ENCODE results near the gene NCKAP1.
"Not testable (repeated sequence)": the region's sequence is repeated elsewhere in the genome, so short reads cannot be mapped to it uniquely, and the experiment has no call there.

The NCKAP1 gene

DNA sequence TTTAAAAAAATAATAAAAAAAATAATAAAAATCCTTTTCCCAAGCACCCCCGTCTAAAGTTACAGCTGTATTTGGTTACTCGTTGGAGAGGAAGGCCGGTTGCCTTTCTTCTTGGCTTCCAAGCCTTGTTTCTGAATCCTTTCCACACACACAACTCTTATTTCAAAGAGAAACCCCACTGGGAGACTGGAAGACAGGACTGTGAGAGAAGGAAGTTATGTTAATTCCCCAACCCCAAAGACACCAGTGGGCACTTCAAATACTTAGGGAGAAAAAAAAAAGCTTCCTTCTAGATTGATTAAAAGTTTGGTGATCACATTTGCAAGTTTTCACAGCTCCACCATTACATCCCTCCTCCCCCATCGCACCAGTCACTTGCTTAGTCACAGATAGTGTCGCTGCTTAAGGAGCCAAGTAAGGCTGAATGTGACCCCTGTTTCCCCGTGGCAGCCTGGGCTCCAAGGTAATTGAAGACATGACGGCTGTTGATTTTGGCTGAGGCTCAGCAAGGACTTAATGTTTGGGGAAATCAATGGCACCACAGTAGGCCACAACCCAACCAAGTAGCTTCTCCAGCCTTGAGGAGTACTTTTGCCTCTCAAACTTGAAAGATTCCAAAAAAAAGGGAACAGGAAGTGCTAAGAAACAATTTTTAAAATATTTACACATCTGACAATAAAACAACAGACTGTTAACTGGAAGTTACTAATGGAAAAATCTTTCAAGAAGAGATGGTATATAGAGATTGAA is 131.0 kb downstream of the NCKAP1 start:
- no peak for DNase-seq

DNA sequence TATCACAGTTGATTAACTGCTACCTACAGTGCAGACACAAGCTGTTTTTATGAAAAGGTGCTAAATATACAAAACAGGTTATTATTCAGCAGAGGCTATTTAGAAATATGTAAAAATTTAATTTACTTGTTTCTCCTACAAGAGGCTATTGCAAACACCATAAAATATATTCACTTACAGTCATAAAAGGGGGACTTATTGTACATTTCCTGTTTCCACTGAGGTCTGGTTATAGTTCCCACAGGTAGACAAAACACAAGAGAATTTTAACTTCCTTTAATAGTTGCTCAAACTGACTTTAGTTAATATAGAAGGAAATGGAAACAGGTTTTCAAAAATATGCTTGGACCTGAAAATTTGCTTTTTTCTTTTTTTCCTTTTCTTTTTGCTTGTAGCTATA is 131.8 kb downstream of the NCKAP1 start:
- no peak for DNase-seq

DNA sequence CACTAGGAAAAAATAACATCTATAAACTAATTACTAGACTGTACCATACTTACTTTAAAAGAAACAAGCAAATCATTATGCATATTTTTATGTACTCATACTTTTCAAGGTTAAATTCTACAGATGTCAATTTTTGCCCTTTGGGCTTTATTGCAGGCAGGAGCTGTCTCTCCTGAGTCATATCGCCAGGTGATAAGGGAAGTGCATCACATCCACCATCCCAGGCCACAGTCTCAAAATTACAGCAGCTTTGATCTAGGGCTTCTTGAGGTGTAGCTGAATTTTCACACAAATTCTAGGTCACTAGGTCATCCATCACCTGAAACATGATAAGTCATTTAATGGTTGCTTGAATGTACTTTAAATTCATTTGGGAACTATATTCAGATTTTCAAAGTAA is 133.4 kb downstream of the NCKAP1 start:
- no peak for DNase-seq

DNA sequence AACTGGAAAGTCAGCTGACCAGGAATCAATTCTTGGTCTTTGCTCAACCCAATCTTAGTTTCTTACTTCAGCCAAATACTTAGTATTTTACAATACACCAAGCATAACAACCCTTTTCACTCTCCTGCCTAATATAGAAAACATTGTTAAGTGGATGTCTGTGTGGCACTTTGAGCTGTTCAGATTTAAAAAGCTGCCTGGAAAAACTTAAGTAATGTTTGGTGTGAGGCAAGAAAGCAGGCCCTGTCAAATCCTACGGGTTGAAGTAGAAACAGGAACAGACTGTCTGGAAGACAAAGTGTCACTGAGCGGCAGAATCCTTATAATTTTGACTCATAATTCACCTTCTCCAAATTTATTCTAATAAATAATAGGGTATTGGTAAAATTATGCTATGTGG is 134.7 kb downstream of the NCKAP1 start:
- DNase-seq = no peak

DNA sequence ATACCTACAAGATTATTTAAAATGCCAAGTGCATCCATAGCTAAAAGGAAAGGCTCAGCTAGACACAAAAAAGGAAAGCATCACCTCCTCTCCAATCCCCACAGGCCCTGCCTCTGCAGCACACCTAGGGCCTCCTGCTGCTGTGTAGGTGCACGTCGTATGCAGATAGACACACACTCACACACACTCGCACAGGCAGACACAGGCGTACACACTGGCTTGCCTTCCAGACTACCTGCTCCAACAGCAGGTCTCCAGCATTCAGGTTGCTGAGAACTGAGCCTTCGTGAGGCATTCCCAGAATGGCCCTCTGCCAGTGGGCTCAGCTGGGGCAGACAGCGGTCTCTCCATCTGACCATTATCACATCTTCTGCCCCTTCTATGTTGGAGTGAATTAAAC is 136.5 kb downstream of the NCKAP1 start:
- no peak for DNase-seq

DNA sequence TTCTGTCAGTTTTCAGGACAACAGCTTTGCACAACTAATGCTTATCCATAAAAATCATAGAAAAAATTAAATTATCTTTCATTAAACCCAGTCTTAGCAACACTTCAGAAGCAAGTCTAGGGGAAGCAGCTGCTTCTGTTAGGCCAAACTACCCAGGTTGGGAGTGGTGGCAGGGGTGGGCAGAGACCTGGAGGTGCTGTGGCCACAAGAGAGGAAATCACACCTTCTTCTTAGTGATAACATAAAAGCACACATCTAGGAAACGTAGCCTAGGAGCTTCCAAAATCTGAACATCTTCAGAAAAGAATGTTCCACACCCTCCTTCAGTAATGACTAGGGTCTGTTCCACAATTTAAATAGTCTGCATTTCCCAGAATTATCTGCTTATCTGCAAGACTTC is 139.5 kb downstream of the NCKAP1 start:
- no peak for DNase-seq

DNA sequence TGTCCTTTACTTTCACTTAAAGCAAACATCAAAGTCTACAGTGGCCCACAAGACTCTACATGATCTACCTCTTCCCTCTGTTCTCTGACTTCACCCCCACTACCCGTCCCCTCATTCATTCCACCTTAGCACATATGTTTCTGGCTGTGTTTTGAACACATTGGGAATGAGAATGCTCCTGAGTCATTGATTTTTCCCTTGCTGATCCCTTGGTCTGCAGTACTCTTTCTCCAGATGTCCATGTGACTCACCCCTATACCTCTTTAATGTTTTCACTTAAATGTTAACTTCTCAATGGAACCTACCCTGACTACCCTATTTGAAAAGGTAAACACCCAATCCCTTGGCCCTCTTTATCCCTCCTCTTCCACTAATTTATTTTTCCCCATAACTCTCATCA is 141.1 kb downstream of the NCKAP1 start:
- no peak for DNase-seq

DNA sequence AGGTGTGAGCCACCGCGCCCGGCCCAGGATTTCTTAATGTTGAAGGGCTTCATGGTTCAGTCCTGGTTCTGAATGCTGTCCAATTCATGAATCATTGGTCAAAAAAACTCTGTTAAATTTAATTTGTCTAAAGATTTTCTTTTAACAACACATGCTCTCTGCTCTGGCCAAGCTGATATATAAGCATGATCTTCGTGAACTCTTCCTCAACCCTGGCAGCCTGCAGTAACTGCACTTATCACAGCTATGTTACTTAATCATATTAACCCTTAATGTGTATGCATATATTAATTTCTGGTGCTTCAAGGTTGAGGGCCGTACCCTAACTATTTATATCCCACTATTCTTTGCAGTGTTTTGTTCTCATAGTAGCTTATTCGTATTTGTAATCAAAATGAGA is 142.5 kb downstream of the NCKAP1 start:
- DNase-seq = no peak

DNA sequence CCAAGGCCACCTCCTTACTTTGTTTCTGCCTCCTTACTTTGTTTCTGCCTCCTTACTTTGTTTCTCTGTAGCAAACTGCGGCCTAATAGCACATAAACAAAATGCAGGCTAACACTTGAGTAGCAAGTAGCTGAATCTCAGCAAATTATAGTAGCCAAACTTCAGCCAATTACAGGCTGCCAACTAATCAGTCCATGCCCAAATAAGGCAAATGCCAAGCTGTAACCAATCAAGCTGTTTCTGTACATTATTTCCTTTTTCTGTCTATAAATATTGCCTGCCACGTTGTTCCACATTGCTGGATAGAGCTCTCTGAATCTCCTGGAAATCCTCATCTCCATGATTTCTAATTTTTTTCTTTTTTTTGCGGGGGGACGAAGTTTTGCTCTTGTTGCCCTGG is 143.1 kb downstream of the NCKAP1 start:
- DNase-seq = no peak

DNA sequence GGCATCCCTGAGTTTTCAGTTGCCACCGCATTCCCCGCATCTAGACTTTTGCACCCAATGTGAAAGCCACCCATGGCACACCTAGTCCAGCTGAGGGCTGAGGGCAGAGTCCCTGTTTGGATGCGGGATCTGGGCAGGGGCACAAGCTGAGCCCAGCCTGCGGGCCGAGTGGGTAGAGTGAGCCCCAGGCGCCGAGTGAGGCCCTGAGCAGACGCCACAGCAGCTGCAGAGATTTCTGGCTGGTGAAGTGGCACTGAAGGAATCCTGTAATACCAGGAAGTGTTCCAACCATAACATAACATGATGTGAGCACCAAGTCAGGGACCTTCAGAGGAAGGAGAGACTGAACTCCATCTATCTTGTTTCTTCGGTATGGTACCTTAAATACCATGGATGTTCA is 144.1 kb downstream of the NCKAP1 start:
- no peak for DNase-seq

DNA sequence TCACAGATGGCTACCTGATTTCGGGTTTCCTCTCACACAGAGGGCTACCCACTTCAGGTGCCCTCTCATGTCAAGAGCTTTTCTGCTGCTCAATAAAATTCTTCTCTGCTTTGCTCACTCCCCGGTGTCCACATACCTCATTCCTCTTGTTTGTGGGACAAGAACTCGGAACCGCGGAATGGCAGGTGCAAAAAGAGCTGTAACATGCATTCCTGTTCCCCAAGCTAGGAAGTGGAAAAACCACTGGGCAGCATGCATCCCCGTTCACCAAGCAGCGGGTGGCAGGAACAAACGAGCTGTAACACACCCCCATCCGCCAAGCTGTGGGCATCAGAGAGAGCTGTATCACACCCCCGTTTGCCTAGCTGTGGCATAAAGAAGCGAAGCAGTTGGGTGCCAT is 144.6 kb downstream of the NCKAP1 start:
- no peak for DNase-seq

DNA sequence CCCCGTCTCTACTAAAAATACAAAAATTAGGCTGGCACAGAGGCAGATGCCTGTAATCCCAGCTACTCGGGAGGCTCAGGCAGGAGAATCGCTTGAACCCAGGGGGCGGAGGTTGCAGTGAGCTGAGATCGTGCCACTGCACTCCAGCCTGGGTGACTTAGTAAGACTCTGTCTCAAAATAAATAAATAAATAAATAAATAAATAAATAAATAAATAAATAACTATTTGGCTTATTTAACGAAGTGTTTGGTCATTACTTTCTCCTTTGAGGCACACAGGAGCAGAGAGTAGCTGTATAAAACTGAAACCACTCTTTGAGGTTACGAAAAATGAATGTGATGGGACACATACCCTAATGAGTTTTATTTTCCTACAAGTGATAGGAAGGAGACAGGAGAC is 145.2 kb downstream of the NCKAP1 start:
- DNase-seq = not testable (repeated sequence)

DNA sequence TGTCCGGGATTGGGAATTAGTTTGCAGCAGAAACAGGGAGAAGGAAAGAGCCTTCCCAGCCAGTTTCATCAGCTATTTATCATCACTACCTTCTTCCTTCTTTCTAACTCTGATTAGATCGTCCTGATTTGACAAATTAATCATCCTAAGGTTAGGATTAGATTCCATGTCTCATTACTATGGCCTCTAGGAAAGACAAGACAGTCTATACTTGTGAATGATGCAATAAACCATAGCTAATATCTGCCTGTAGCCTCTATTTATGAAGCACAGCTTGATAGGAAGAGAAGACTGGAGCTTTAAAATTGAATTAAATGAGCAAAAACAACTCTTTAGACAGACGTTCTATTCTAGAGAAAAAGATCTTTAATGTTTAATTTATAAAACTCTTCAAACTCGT is 146.6 kb downstream of the NCKAP1 start:
- DNase-seq = no peak

DNA sequence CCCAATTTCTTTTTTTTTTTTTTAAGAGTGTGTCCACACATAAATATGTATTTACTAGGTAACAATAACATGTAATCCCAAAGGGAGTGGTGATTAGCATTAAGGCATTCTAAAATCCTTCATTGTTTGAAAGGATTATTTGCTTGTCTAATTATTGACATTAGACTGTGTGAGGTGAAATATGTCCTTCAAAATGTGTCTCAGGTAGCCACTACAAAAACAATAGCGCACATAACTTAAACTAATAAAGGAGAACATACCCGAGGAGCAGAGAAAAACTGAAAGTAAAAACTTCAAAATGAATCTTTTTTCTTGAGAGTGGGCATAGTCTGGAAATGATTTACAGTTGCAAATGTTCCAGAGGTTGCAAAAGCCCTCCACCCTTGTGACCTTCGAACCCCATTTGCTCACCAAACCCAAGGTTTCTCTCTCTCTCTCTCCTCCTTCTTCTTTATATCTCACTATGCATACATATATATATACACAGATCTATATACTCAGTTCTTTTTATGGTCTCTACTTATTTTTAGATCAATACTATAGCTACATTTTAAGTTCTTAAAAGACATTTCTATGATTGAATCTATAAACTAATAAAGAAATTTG is 147.4 kb downstream of the NCKAP1 start:
- no peak for DNase-seq

DNA sequence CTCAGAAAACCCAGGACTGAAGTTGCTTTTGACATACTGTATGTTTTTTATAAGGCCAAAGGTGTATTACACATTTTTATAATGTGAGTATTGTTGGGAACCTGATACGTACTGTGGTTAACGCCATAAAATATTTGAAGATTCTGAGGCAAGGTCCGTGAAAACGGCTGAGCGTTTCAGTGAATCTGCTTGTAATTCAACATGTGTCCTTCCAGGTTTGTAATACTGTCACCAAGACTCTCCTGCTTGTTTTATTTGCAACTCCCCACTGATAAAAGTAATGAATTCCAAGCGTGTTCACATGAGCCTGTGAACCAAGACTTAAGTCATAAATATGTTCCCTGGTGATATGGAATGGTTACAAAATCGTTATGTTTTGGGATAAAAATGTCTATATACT is 148.0 kb downstream of the NCKAP1 start:
- DNase-seq = no peak

DNA sequence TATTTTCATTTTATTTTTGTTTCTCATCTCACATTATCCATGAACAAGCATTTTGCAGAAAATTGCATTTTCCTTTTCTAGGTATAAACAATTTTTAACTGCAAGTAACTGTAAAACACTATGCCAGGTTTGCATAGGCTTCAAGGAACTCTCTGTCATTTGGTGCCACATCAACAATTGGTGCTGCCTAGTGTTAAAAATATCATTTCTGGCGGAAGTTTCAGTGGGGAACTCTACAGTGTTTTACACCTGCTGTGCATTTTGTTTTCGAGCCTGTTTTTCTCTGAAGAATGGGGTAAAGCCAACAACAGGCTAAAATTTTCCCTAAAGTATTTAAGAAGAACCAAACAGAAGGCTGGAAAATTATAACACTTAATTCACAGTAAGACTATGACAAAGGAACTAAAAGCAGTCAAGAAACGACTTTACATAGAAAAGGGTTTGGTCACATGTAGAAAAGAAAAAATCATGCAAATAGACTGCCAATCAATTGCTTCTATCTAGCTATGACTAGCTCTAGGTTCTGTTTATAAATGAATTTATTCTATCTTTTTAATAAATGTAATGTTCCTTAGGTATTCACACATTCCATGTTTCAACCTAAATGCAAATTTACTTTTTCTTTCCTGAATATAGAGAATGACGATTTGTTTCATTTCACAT is 150.4 kb downstream of the NCKAP1 start:
- no peak for DNase-seq

DNA sequence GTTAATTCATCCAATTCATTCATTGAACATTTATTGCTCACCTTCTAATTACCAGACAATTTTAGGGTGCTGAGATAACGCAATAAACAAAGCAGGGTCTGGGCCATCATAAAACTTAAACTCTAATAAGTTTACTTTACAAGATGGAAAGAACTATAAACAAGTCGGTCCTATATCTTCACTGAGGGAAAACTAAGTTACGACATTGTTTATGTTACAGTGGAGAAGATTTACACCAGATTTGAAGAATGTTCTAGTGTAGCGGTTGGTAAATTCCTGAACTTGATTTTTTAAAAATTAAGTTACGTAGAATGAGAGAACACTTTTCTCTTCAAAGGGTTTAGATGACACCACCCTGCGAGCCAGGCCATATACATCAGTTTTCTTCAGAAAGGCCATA is 151.2 kb downstream of the NCKAP1 start:
- no peak for DNase-seq

DNA sequence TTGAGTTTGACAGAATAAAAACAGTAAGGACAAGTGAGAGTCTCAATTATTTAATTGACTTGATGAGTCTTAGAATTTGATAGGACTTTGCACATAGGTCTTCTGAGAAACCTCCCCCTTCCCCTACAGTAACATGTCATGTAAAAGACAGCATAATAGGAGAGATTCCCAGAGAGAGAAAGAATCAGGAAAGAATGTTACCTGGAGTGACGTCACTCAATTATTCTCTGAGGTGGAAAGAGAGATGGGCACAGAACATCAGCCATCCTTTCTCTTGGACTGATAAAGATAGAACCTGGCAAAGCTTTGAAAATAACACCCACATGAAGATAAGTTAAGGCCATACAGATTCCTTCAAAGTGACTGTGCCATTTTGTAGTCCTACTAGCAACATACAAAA is 152.5 kb downstream of the NCKAP1 start:
- no peak for DNase-seq

DNA sequence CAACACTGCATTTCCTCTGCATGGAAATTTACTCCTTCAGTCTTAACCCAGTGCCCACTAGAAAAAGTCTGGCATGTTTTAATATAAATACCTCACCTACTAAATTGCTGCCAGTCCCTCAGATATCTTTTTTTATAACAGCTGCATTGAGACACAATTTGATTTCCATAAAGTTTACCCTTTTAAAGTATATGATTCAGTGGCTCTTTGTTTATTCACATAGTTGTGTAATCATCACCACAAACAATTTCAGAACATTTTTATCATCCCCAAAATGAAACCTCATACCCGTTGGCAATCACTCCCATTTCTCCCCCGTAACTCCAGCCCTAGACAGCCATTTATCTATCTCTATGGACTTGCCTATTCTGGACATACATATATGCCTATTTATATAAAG is 154.8 kb downstream of the NCKAP1 start:
- no peak for DNase-seq

DNA sequence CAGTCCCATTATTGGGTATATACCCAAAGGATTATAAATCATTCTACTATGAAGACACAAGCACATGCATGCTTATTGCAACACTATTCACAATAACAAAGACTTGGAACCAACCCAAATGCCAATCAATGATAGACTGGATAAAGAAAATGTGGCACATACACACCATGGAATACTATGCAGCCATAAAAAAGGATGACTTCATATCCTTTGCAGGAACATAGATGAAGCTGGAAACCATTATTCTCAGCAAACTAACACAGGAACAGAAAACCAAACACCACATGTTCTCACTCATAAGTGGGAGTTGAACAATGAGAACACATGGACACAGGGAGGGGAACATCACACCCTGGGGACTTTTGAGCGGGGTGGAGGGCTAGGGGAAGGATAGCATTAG is 158.2 kb downstream of the NCKAP1 start:
- DNase-seq = not testable (repeated sequence)

DNA sequence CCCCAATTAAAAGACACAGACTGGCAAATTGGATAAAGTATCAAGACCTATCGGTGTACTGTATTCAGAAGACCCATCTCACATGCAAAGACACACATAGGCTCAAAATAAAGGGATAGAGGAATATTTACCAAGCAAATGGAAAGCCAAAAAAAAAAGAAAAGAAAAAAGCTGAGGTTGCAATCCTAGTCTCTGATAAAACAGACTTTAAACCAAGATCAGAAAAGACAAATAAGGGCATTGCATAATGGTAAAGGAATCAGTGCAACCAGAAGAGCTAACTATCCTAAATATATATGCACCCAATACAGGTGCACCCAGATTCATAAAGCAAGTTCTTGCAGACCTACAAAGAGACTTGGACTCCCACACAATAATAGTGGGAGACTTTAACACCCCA is 161.6 kb downstream of the NCKAP1 start:
- DNase-seq = not testable (repeated sequence)

DNA sequence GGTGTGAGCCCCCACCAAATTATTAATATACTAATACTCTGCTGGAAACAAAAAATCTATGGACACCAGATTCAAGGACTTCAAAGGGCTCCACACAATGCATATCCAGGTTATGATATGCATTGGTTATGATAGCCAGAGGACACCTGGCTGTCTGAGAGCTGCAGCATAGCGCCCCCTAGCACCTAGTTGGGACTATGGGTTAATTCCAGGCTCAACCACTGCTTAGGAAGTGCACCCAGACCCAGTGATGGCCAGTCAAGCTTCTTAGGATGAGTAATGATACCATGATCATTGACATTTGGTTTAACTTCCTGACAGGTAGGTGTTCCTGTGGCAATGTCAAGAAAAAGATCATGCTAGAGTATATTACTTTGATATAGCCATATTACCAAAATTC is 168.0 kb downstream of the NCKAP1 start:
- no peak for DNase-seq

DNA sequence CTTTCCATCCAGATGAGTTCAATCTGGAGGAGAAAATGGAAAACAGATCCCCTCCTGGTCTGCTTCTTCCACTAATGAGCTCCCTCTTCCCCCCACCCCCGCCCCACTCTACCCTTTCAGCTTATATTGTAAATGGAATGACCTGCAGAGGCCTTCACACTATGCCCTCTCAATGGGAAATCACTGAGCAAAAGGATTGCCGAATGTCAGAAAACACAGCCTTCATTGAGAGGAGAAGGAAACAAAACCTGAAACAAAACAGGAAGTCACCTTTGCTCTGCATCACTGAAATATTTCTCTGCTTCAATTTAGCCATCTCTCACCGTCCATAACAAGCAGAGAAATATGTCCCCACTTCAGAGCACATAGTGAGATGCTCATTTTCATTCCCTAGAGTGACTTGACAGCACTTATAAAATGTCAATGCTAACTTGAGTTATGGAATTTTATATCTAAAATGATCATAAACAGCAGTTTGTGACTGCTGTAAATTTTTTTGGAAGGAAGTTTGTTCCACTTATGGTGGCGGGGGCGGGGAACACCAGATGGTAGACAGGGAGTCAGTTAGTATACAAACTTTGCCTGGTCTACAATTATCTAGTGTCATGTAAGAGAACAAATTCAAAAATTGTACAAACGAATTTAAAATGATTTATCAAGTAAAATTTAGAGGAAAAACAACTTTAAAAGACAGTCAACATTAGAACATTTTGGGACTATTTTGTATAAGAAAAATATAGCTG is 170.0 kb downstream of the NCKAP1 start:
- DNase-seq = no peak
